OCI-LY3 (cell line): Measurements from ENCODE around the gene LMTK3.

Experiments
- H2AFZ ChIP-seq: fragments of 200-600, 300-600 bp; shearing (Covaris generic); 2 replicates; pipeline ENCODE4 v1.6.0; 2014; ENCODE audit warnings: antibody characterized with exemption, low read depth, low read length
- H3K27ac ChIP-seq: fragments of 200-600, 300-600 bp; sonication (generic); 2 replicates; pipeline ENCODE4 v1.5.1; 2014; ENCODE audit warnings: mild to moderate bottlenecking, low read length, moderate library complexity, mixed read lengths
- H3K27me3 ChIP-seq: fragments of 200-600, 300-600 bp; sonication (generic); 2 replicates; pipeline ENCODE4 v1.6.1; 2014; ENCODE audit warnings: low read depth, low read length, mixed read lengths
- H3K36me3 ChIP-seq: fragments of 200-600, 300-600 bp; sonication (generic); replicated peaks from 2 replicates; pipeline ENCODE3; 2014; ENCODE audit warnings: low read depth, low read length, mixed read lengths
- H3K4me1 ChIP-seq: fragments of 300-600, 200-600 bp; sonication (generic); 2 replicates; pipeline ENCODE4 v1.6.1; 2014; ENCODE audit warnings: low read length, mixed read lengths
- H3K4me2 ChIP-seq: fragments of 200-600, 300-600 bp; sonication (generic); 2 replicates; pipeline ENCODE4 v1.6.1; 2014; ENCODE audit warnings: low read length, mixed read lengths
- H3K4me3 ChIP-seq: fragments of 300-600, 200-600 bp; sonication (generic); 2 replicates; pipeline ENCODE4 v1.5.1; 2014; ENCODE audit warnings: antibody characterized with exemption, mild to moderate bottlenecking, low read length, moderate library complexity
- H3K79me2 ChIP-seq: fragments of 300-600, 200-600 bp; shearing (Covaris generic); 2 replicates; pipeline ENCODE4 v1.6.1; 2014; ENCODE audit warnings: mild to moderate bottlenecking, low read length, mixed read lengths
- H3K9ac ChIP-seq: fragments of 300-600, 200-600 bp; shearing (Covaris generic); 2 replicates; pipeline ENCODE4 v1.6.0; 2014; ENCODE audit warnings: mild to moderate bottlenecking, low read length, moderate library complexity
- H3K9me3 ChIP-seq: fragments of 200-600, 300-600 bp; shearing (Covaris generic); 2 replicates; pipeline ENCODE4 v1.6.1; 2014; ENCODE audit warnings: low read length, mixed read lengths; ENCODE audit not compliant: insufficient read depth
- H4K20me1 ChIP-seq: fragments of 200-600, 300-600 bp; sonication (generic); 2 replicates; pipeline ENCODE4 v1.6.1; 2016; ENCODE audit warnings: low read length, mixed read lengths; ENCODE audit not compliant: insufficient read depth
- EZH2phosphoT487 ChIP-seq: fragments of 200-600 bp; shearing (Covaris generic); IDR thresholded peaks from 2 replicates; pipeline ENCODE4 v1.6.1; 2018; ENCODE audit warnings: antibody characterized with exemption, mixed run types, low read depth
- TF ChIP-seq, protein P1 (sequence below): fragments of 200-600, 300-600 bp; sonication (generic); IDR thresholded peaks from 2 replicates; pipeline ENCODE4 v1.5.1; 2014; ENCODE audit warnings: antibody characterized with exemption, low read length, low read depth

Gene LMTK3

DNA sequence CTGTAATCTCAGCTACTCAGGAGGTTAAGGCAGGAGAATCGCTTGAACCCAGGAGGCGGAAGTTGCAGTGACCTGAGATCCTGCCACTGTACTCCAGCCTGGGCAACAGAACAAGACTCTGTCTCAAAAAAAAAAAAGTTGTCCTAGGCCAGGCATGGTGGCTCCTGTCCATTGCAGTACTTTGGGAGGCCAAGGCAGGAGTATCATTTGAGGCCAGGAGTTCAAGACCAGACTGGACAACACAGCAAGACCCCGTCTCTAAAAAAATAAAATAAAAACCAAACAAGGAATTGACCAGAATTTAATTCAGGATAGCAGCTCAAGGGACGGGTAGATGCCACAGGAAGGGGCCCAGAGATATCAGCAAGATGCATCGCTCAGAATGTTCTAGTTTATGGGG is 45.2 kb upstream of the LMTK3 start:
- Histone ChIP-seq H3K9ac (no peak overlapping the region), H3K4me3 (no peak overlapping the region), H3K27ac (no peak overlapping the region), H3K36me3 (no peaks in the 10 kb centered on the region), H3K4me2 (no peak overlapping the region), H3K4me1 (no peaks in the 10 kb centered on the region), H3K79me2 (no peaks in the 10 kb centered on the region), H3K27me3 (0 out of 2 replicates have a peak, but pooled peaks cover under 1% of the 10 kb centered on the region), H2AFZ (no peak overlapping the region), H4K20me1 (no peaks in the 10 kb centered on the region), H3K9me3 (no peaks in the 10 kb centered on the region)
- TF ChIP-seq EZH2phosphoT487, result no peak
- TF ChIP-seq, protein P1, sequence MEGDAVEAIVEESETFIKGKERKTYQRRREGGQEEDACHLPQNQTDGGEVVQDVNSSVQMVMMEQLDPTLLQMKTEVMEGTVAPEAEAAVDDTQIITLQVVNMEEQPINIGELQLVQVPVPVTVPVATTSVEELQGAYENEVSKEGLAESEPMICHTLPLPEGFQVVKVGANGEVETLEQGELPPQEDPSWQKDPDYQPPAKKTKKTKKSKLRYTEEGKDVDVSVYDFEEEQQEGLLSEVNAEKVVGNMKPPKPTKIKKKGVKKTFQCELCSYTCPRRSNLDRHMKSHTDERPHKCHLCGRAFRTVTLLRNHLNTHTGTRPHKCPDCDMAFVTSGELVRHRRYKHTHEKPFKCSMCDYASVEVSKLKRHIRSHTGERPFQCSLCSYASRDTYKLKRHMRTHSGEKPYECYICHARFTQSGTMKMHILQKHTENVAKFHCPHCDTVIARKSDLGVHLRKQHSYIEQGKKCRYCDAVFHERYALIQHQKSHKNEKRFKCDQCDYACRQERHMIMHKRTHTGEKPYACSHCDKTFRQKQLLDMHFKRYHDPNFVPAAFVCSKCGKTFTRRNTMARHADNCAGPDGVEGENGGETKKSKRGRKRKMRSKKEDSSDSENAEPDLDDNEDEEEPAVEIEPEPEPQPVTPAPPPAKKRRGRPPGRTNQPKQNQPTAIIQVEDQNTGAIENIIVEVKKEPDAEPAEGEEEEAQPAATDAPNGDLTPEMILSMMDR, result no peak

DNA sequence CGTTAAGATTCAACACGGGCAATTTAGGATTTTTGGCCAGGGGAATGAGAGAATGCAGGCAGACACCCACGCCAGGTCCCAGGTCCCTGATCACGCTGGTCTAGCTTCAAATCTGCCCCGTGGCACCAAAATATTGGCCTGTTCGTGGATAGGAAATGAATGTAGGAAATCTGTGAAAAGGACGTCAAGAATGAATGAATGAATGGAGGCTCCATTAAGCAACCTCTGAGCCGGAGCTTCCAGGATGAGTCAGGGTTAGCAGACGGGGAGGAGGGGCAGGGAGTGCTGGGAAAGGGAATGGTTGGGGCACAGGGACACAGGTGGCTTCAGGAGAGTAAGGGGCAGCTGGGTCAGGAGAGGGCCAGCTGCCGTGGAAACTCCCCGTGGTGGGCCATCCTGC is 44.5 kb upstream of the LMTK3 start:
- no peaks in the 10 kb centered on the region for H3K36me3 ChIP-seq
- TF ChIP-seq EZH2phosphoT487, result no peak
- TF ChIP-seq, protein P1, result no peak
- H3K27me3 ChIP-seq, result 0 out of 2 replicates have a peak, but pooled peaks cover 4% of the 10 kb centered on the region
- H3K9ac ChIP-seq, result no peak overlapping the region
- no peak overlapping the region for H3K4me3 ChIP-seq
- H3K27ac ChIP-seq, result no peak overlapping the region
- no peaks in the 10 kb centered on the region for H3K9me3 ChIP-seq
- no peak overlapping the region for H2AFZ ChIP-seq
- no peaks in the 10 kb centered on the region for H3K4me1 ChIP-seq
- H3K4me2 ChIP-seq, result no peak overlapping the region
- no peaks in the 10 kb centered on the region for H4K20me1 ChIP-seq
- H3K79me2 ChIP-seq, result no peaks in the 10 kb centered on the region

DNA sequence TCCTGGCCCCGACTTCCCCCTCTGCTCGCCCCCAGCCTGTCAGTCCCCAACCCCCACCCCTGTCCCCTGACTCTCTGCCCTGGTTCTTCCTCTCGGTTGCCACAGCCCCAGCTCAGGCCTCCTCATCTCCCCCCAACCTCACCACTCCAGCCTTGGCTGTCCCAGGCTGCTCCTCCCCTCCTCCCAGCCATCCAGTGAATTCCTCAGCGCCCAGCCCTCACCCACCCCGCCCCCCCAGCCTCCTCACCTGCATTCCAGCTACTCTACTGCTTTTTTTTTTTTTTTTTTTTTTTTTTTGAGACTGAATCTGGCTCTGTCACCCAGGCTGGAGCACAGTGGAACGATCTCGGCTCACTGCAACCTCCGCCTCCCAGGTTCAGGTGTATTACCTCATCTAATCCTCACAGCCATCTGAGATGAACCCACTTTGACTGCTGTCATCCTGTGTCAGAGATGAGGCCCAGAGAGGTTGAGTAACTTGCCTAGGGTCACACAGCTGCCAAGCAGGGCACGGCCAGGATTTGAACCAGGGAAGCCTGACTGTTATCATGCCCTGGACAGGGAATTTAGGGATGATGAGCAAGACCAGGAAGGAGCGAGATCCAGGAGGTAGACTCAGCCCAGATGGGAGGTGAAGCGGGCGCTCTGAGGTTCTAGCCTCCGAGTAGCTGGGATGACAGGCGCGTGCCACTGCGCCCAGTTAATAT is 42.9 kb upstream of the LMTK3 start:
- no peaks in the 10 kb centered on the region for H4K20me1 ChIP-seq
- H3K4me3 ChIP-seq, result no peak overlapping the region
- H2AFZ ChIP-seq, result no peak overlapping the region
- H3K9ac ChIP-seq, result no peak overlapping the region
- TF ChIP-seq, protein P1, result no peak
- TF ChIP-seq EZH2phosphoT487, result no peak
- no peaks in the 10 kb centered on the region for H3K79me2 ChIP-seq
- H3K27ac ChIP-seq, result no peak overlapping the region
- H3K36me3 ChIP-seq, result no peaks in the 10 kb centered on the region
- H3K27me3 ChIP-seq, result peaks cover 11% of the 10 kb centered on the region
- no peak overlapping the region for H3K4me2 ChIP-seq
- H3K9me3 ChIP-seq, result no peaks in the 10 kb centered on the region
- H3K4me1 ChIP-seq, result no peaks in the 10 kb centered on the region

DNA sequence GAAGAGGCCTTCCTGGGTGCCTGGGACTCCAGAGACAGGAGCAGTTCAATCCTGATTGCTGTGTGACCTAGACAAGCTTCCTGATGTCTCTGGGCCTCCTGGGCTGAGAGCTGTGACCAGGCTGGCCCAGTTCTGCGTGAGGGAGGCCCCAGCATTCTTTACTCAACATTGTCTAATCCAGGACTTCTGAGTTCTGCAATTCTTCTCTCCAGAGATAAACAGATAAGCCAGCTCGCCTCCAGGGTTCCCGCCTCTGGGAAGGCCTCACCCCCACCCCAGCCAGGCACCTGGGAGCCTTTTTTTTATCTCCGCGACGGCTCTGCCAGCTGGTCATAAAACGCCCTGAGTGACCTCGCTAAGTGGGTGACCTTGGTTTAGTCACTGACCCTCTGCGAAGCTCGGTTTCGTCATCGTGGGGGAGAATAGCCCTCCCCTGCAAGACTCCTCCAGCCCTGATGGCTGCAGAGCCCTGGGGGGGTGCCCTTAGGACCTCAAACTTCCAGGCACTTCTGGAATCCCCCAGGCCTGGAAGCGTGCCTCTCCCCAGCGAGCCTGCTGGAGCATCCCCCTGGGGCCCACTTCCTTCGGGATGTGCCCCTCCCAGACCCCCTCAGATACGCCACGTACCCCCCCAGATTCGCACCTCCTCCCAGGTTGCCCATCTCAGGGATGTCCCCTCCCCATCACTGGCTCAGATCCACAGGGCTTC is 42.2 kb upstream of the LMTK3 start:
- H3K4me1 ChIP-seq, result no peaks in the 10 kb centered on the region
- H3K27ac ChIP-seq, result no peak overlapping the region
- no peak overlapping the region for H2AFZ ChIP-seq
- H3K27me3 ChIP-seq, result peaks cover 16% of the 10 kb centered on the region
- H3K4me3 ChIP-seq, result no peak overlapping the region
- H3K9ac ChIP-seq, result no peak overlapping the region
- H3K79me2 ChIP-seq, result no peaks in the 10 kb centered on the region
- no peaks in the 10 kb centered on the region for H4K20me1 ChIP-seq
- H3K36me3 ChIP-seq, result no peaks in the 10 kb centered on the region
- TF ChIP-seq, protein P1, result no peak
- no peak for TF ChIP-seq EZH2phosphoT487
- H3K4me2 ChIP-seq, result no peak overlapping the region
- H3K9me3 ChIP-seq, result no peaks in the 10 kb centered on the region
